Small intestine (tissue), 7 donors: Measurements from ENCODE around the gene ITPR1. TPM values are rescaled to one million over a fixed set of nuclear protein-coding genes. Genes with fewer than 3 reads are reported as not detected.

Experiments used
- DNase-seq, 2 donors: peaks; one replicate each; pipeline versions ENCODE4 v3.0.0 to v3.0.0-alpha.2; 2013
- FAIRE-seq: peaks from 2 replicates; lab custom pipeline; 2012; peaks lifted over from hg19 to GRCh38; lab: Jason Lieb, UNC
- H3K27ac ChIP-seq, 3 donors: one replicate each; pipeline ENCODE4 v1.5.1; 2013; ENCODE audit warnings: low read length in 2 of 3, mild to moderate bottlenecking in 2 of 3, control low read depth in 1 of 3, inconsistent platforms in 1 of 3, low read depth in 1 of 3, moderate library complexity in 1 of 3
- H3K27me3 ChIP-seq, 3 donors: one replicate each; pipeline ENCODE4 v1.6.1; 2013; ENCODE audit warnings: low read length in 3 of 3, inconsistent platforms in 1 of 3; ENCODE audit not compliant: control insufficient read depth in 3 of 3, insufficient read depth in 3 of 3
- H3K36me3 ChIP-seq, 3 donors: one replicate each; pipeline ENCODE4 v1.6.1; 2013; ENCODE audit warnings: low read length in 3 of 3, inconsistent platforms in 1 of 3, low read depth in 1 of 3, mild to moderate bottlenecking in 1 of 3, moderate library complexity in 1 of 3; ENCODE audit not compliant: control insufficient read depth in 3 of 3, insufficient read depth in 2 of 3
- H3K4me1 ChIP-seq, 3 donors: one replicate each; pipeline ENCODE4 v1.6.1; 2013; ENCODE audit warnings: low read length in 2 of 3, inconsistent platforms in 1 of 3, low read depth in 1 of 3, mild to moderate bottlenecking in 1 of 3, moderate library complexity in 1 of 3; ENCODE audit not compliant: control insufficient read depth in 3 of 3, insufficient read depth in 2 of 3
- H3K4me3 ChIP-seq, 3 donors: one replicate each; pipeline ENCODE4 v1.5.1; 2013; ENCODE audit warnings: low read length in 3 of 3, control low read depth in 1 of 3, inconsistent platforms in 1 of 3, low read depth in 1 of 3, mild to moderate bottlenecking in 1 of 3, moderate library complexity in 1 of 3
- H3K9me3 ChIP-seq, 2 donors: one replicate each; pipeline ENCODE4 v1.6.1; 2013; ENCODE audit warnings: low read depth in 1 of 2, low read length in 1 of 2; ENCODE audit not compliant: control insufficient read depth in 2 of 2, insufficient read depth in 1 of 2
- WGBS, 3 donors: extraction: QIAGEN DNeasy Blood & Tissue Kit; methylation state at CpG; one replicate each; pipeline ENCODE4 v1.1.7; 2013; 5-methylcytosine and 5-hydroxymethylcytosine counted together
- polyA plus RNA-seq, 4 donors: library from polyadenylated mRNA; stranded (reverse) in 3 of 4; unstranded in 1 of 4; fragments of 200-250 nt in 3 of 4; fragments of 120-200 nt in 1 of 4; gene quantifications; one replicate each; pipeline versions ENCODE4 v1.2.1 to v1.2.3, GENCODE V29; 2013
- donor health status: healthy with polysubstance abuse.
- donor health status: control.
- donor health status: control.
- donor health status: Bipolar disorder and iron deficiency.
- donor health status: healthy.

Gene ITPR1
- polyA plus RNA-seq, 4 donors = 0.89 to 13.8 (median 5.1) TPM

- H3K9me3 ChIP-seq = no peaks in the 10 kb centered on the region
- no peak overlapping the region for H3K4me3 ChIP-seq
- H3K36me3 ChIP-seq = no peaks in the 10 kb centered on the region
- no peak for FAIRE-seq
- peaks cover 3 to 15% (median 8%) of the 10 kb centered on the region in 3 donors for H3K4me1 ChIP-seq
- no peaks in the 10 kb centered on the region for H3K27me3 ChIP-seq
- peak; percentile 50 to 67 for DNase-seq
- peak overlapping the region in 1 of 3 donors; percentile 12 for H3K27ac ChIP-seq
- WGBS, 3 donors = 19 to 69% (median 38%) methylated on average over 3 of the region's 3 CpGs
These were observed 8.3 kb downstream of the ITPR1 start for GRCh38 chr3:4501437-4501836.

- Histone ChIP-seq H3K36me3 (no peaks in the 10 kb centered on the region), H3K4me3 (no peak overlapping the region), H3K27ac (no peak overlapping the region), H3K4me1 (peaks cover 3 to 15% (median 8%) of the 10 kb centered on the region in 3 donors), H3K27me3 (no peaks in the 10 kb centered on the region), H3K9me3 (no peaks in the 10 kb centered on the region)
- DNase-seq (no peak), FAIRE-seq (no peak)
- 49 to 75% (median 66%) methylated on average over 9 of the region's 9 CpGs for WGBS, 3 donors
These were observed 8.8 kb downstream of the ITPR1 start for GRCh38 chr3:4501927-4502326.

- no peak overlapping the region for H3K27ac ChIP-seq
- H3K36me3 ChIP-seq = no peaks in the 10 kb centered on the region
- DNase-seq = no peak
- no peaks in the 10 kb centered on the region for H3K9me3 ChIP-seq
- peaks cover 3 to 15% (median 8%) of the 10 kb centered on the region in 3 donors for H3K4me1 ChIP-seq
- no peak for FAIRE-seq
- H3K27me3 ChIP-seq = no peaks in the 10 kb centered on the region
- WGBS, 3 donors = 67 to 89% (median 77%) methylated on average over 5 of the region's 5 CpGs
- no peak overlapping the region for H3K4me3 ChIP-seq
These were observed 9.9 kb downstream of the ITPR1 start for GRCh38 chr3:4503050-4503449.

GRCh38 chr3:4504340-4505261 is 11.5 kb downstream of the ITPR1 start:
- H3K27me3 ChIP-seq = no peaks in the 10 kb centered on the region
- H3K27ac ChIP-seq = peak overlapping the region in 2 of 3 donors; percentile 70 to 89
- no peaks in the 10 kb centered on the region for H3K9me3 ChIP-seq
- no peak overlapping the region for H3K4me3 ChIP-seq
- DNase-seq (peak; percentile 32 to 73), FAIRE-seq (no peak)
- 16 to 18% (median 17%) methylated on average over 14 of the region's 14 CpGs for WGBS, 3 donors
- H3K4me1 ChIP-seq = peaks cover 3 to 15% (median 8%) of the 10 kb centered on the region in 3 donors
- H3K36me3 ChIP-seq = no peaks in the 10 kb centered on the region

- H3K36me3 ChIP-seq = no peaks in the 10 kb centered on the region
- H3K9me3 ChIP-seq = no peaks in the 10 kb centered on the region
- no peak overlapping the region for H3K4me3 ChIP-seq
- 81 to 87% (median 83%) methylated on average over 6 of the region's 6 CpGs for WGBS, 3 donors
- H3K4me1 ChIP-seq = peaks cover 3 to 15% (median 8%) of the 10 kb centered on the region in 3 donors
- no peak for DNase-seq
- H3K27ac ChIP-seq = no peak overlapping the region
- no peak for FAIRE-seq
- no peaks in the 10 kb centered on the region for H3K27me3 ChIP-seq
These were observed 12.8 kb downstream of the ITPR1 start for GRCh38 chr3:4505688-4506558.

GRCh38 chr3:4506559-4507023 is 13.4 kb downstream of the ITPR1 start:
- WGBS, 3 donors = 72 to 83% (median 76%) methylated on average over 2 of the region's 2 CpGs
- no peak overlapping the region for H3K4me3 ChIP-seq
- H3K27me3 ChIP-seq = no peaks in the 10 kb centered on the region
- peaks cover under 1 to 10% (median 8%) of the 10 kb centered on the region in 3 donors for H3K4me1 ChIP-seq
- no peaks in the 10 kb centered on the region for H3K36me3 ChIP-seq
- DNase-seq (no peak), FAIRE-seq (no peak)
- H3K9me3 ChIP-seq = no peaks in the 10 kb centered on the region
- no peak overlapping the region for H3K27ac ChIP-seq

GRCh38 chr3:4507024-4507596 is 14.0 kb downstream of the ITPR1 start:
- Histone ChIP-seq H3K9me3 (no peaks in the 10 kb centered on the region), H3K36me3 (no peaks in the 10 kb centered on the region), H3K4me3 (no peak overlapping the region), H3K27ac (no peak overlapping the region), H3K27me3 (no peaks in the 10 kb centered on the region), H3K4me1 (peaks cover 0 to 8% (median 5%) of the 10 kb centered on the region in 3 donors)
- DNase-seq (no peak), FAIRE-seq (no peak)
- WGBS, 3 donors = 65 to 84% (median 73%) methylated on average over 5 of the region's 5 CpGs
